Measurements from ENCODE around the gene RNPEP.
A peak's percentile ranks its signal among the peaks of the same experiment; 100 is the strongest.

Gene RNPEP

DNA sequence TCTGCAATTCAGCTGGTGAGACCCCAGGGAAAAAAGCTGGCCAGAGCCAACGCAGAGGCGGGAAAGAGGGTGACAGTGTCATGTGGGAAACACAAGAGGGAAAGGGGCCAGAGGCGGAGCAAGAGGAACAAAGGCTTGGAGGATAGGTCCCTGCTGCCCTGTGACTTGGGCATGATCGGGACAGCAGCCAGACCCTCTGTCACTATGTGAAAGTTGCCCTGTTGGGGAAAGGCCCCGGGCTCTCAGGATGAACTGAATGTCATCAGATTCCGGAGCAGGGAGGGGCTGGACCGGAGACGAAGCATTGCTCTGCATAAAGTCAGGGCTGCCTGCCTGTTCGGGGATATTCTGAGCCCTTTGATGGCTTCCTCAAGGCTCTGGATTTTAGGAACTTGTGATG is 22.3 kb downstream of the RNPEP start:
- DNase-seq (ENCODE audit: low read depth) = no peak
- TF ChIP-seq, protein P1, sequence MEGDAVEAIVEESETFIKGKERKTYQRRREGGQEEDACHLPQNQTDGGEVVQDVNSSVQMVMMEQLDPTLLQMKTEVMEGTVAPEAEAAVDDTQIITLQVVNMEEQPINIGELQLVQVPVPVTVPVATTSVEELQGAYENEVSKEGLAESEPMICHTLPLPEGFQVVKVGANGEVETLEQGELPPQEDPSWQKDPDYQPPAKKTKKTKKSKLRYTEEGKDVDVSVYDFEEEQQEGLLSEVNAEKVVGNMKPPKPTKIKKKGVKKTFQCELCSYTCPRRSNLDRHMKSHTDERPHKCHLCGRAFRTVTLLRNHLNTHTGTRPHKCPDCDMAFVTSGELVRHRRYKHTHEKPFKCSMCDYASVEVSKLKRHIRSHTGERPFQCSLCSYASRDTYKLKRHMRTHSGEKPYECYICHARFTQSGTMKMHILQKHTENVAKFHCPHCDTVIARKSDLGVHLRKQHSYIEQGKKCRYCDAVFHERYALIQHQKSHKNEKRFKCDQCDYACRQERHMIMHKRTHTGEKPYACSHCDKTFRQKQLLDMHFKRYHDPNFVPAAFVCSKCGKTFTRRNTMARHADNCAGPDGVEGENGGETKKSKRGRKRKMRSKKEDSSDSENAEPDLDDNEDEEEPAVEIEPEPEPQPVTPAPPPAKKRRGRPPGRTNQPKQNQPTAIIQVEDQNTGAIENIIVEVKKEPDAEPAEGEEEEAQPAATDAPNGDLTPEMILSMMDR (conservative IDR thresholded peaks at IDR 0.05; ENCODE audit: low read depth, low read length) = no peak
- no peak overlapping the region for H3K4me3 ChIP-seq (ENCODE audit: low read length)

DNA sequence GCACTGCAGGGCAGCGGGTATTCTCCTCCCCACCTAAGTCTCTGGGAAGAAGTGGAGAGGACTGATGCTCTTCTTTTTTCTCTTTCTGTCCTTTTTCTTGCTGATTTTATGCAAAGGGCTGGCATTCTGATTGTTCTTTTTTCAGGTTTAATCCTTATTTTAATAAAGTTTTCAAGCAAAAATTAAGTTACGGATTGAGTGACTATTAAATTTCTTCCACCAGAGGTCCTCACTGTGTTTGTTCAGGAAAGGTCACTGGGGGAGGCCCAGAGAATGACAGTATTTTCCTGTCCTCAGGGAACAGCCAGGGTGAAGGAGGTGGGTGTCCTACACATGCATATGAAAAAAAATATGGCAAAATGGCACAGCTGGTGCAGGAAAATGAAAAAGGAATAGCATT is 23.5 kb downstream of the RNPEP start:
- no peak overlapping the region for H3K4me3 ChIP-seq (ENCODE audit: low read length)
- TF ChIP-seq, protein P1 (conservative IDR thresholded peaks at IDR 0.05; ENCODE audit: low read depth, low read length) = peak; percentile 47
- DNase-seq (ENCODE audit: low read depth) = no peak

DNA sequence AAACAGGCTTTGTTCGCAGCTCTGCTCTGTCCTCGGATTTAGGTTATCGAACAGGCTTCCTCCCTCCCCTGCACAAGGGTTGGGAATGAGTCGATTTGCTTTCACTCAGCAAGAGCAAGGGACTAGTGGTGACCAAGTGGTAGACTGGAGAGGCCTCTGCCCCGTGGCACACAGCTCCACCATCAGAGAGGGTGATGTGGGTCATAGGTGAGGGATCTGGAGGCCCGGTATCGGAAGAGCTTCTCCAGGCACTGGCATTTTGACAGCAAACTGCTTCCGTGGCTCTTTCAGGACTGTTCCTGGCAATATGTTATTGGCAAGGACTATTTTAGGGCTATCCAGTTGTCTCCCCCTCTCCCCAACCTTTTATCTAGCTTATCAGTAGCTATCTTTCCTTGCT is 24.9 kb downstream of the RNPEP start:
- no peak for DNase-seq (ENCODE audit: low read depth)
- TF ChIP-seq, protein P1 (conservative IDR thresholded peaks at IDR 0.05; ENCODE audit: low read depth, low read length) = no peak

DNA sequence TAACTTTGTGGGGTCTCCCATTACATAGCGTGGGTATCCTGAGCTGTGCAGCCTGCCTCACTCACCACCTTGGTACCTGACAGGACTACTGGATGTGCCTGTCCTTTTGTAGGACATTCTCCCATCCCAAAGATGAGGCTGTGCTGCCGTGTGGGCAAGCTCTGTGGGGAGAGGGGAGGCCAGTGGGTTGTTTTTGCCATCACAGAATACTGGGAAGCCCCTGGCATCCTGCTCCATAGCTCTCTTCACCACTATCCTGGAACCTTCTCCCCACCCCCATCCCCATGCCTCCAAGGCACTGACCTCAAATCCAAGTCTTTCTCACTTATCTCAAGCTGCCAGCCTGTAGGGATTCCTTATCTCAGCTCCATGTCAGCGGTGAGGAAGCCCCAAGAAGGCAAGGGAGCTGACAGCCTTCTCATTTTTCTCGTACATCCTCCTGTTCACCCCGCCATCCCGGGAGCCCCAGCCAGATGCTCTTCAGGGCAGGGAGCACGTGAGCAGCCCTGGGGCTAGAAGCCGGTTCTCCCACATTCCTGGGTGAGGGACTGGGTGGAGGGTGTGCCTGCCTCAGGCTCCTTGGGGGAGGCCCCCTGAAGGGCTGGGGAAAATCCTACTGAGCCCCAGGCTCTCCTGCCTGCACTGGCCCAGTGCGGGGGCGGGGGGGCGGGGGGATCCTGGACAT is 25.5 kb downstream of the RNPEP start:
- no peak overlapping the region for H3K4me3 ChIP-seq (ENCODE audit: low read length)
- TF ChIP-seq, protein P1 (conservative IDR thresholded peaks at IDR 0.05; ENCODE audit: low read depth, low read length) = no peak
- no peak for DNase-seq (ENCODE audit: low read depth)

More for the DNA sequence above, 24.9 kb downstream of the RNPEP start:
- H3K4me3 ChIP-seq (ENCODE audit: low read length) = no peak overlapping the region

DNA sequence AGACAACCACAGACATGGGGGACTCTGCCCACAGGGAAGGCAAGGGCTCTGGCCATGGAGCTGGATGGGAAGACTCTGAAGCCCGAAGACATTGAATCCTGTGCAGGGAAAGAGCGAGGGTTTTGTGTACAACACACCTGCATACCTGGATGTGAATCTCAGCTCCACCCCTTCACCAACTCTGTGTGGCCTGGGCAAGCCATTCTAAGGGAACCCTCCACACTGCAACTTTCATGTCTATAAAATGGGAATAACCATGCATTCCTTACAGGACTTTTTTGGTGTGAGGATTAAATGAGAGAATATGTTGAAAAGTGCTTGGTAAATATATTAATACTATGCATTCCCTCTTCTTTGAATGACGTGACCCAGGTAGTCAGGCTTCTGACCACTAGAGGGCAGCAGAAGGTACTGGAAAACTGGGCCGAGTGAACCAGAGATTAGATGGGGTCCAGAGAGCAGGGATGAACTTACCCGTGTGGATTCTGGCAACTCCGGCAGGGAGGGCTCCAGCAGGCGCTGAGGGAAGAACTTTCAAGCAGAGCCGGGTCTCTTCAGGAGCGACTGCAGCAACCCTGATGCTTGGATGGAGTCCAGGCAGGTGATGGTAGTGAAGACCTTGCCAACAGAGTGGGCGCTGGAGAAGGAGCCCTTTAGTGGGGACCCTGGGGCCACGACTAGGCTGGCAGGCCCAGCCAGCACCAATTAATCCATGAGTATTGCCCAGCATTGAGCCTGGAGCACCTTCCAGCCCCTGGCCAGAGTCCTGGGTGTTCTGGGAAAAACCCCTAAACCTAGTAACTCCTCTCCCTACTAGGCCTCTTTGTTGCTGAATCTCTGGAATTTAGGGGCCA is 27.1 kb downstream of the RNPEP start:
- H3K4me3 ChIP-seq (ENCODE audit: low read length) = no peak overlapping the region
- TF ChIP-seq, protein P1 (conservative IDR thresholded peaks at IDR 0.05; ENCODE audit: low read depth, low read length) = peak; percentile 92
- no peak for DNase-seq (ENCODE audit: low read depth)

DNA sequence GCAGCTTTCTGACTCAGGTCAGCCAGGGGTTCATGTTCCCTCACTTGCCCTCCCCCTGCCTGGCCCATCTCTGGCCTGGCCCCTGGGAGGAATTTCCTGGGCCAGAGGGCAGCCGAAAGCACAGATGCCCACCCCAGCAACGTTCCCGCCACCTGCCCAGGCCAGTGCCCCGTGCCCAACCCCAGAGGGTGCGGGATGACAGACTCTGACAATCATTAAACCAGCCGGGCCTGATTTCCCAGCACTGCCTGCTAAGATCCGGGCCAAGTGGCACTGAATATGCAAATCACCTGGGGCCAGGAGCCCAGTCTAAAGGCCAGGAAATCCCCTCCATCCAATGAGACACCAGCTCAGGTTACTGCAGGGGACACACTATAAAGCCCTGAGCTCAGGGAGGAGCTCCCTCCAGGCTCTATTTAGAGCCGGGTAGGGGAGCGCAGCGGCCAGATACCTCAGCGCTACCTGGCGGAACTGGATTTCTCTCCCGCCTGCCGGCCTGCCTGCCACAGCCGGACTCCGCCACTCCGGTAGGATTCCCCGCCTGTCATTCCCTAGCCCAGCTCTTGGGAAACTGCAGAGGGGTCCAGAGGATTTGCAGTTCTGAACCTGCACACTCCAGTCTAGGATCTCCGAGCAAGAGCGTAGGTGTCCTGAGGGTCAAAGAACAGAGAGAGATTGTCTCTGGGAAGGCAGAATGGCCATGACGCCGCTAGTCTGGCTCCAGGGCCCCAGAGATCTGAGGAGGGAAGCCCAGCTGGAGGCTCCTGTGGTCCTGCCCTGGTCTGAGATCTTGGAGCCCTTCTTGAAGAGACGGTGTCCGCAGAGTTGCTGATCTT is 27.9 kb downstream of the RNPEP start, which contains the start of gene ELF3:
Gene ELF3, plus strand, starts transcription at position 408 of the 836 bp plus-strand sequence. CDS start 550 bp downstream, outside the sequence.
- TF ChIP-seq, protein P1 (conservative IDR thresholded peaks at IDR 0.05; ENCODE audit: low read depth, low read length) = no peak
- no peak within 1 kb of the TSS for H3K4me3 ChIP-seq (ENCODE audit: low read length)
- DNase-seq (ENCODE audit: low read depth) = no peak

Measured in retinal pigment epithelial cell (primary cell).